HEK293T (cell line): ENCODE measurements around the gene DLG1.

Source experiments
- CTCF ChIA-PET: fragments of 350-600 bp; formaldehyde crosslinking; extraction: SDS; loops from one replicate; lab custom pipeline; 2021; ENCODE audit warnings: antibody characterized with exemption, inconsistent platforms; lab: Yijun Ruan, JAX
- POLR2A ChIA-PET: fragments of 350-600 bp; formaldehyde crosslinking; extraction: SDS; loops from one replicate; lab custom pipeline; 2020; ENCODE audit warnings: antibody characterized with exemption, inconsistent platforms; lab: Yijun Ruan, JAX
- DNase-seq: peaks from one replicate; pipeline ENCODE4 v3.0.0; 2012; ENCODE audit warnings: mixed read lengths; ENCODE audit errors: extremely low spot score
- ARNT ChIP-seq: fragments of 450-650 bp; IDR thresholded peaks from 2 replicates; pipeline ENCODE4 v1.6.1; 2017; ENCODE audit warnings: mild to moderate bottlenecking
- BHLHE40 ChIP-seq: fragments of 450-650 bp; IDR thresholded peaks from 2 replicates; pipeline ENCODE4 v1.6.1; 2016; ENCODE audit warnings: mild to moderate bottlenecking, moderate library complexity, borderline replicate concordance
- CTBP1 ChIP-seq: fragments of 450-650 bp; IDR thresholded peaks from 2 replicates; pipeline ENCODE4 v1.6.1; 2016; ENCODE audit warnings: borderline replicate concordance
- ELF4 ChIP-seq: fragments of 450-650 bp; IDR thresholded peaks from 2 replicates; pipeline ENCODE4 v1.6.1; 2017; ENCODE audit warnings: antibody characterized with exemption
- FOXA1 ChIP-seq: fragments of 450-650 bp; IDR thresholded peaks from 2 replicates; pipeline ENCODE4 v1.6.1; 2016; ENCODE audit warnings: mild to moderate bottlenecking
- FOXK2 ChIP-seq: fragments of 450-650 bp; IDR thresholded peaks from 2 replicates; pipeline ENCODE4 v1.6.1; 2016; ENCODE audit warnings: mild to moderate bottlenecking
- FOXM1 ChIP-seq: fragments of 450-650 bp; IDR thresholded peaks from 2 replicates; pipeline ENCODE4 v1.6.1; 2017; ENCODE audit warnings: mild to moderate bottlenecking, borderline replicate concordance
- HDGF ChIP-seq: fragments of 450-650 bp; IDR thresholded peaks from 2 replicates; pipeline ENCODE4 v1.6.1; 2017; ENCODE audit warnings: antibody characterized with exemption, borderline replicate concordance
- L3MBTL2 ChIP-seq: fragments of 450-650 bp; conservative IDR thresholded peaks from 2 replicates; pipeline ENCODE4 v1.6.1; 2016; ENCODE audit warnings: mild to moderate bottlenecking
- LEF1 ChIP-seq: fragments of 450-650 bp; IDR thresholded peaks from 2 replicates; pipeline ENCODE4 v1.6.1; 2017; ENCODE audit warnings: mild to moderate bottlenecking, borderline replicate concordance
- NFRKB ChIP-seq: fragments of 450-650 bp; IDR thresholded peaks from 2 replicates; pipeline ENCODE4 v1.6.1; 2016; ENCODE audit warnings: mild to moderate bottlenecking, moderate library complexity
- PKNOX1 ChIP-seq: fragments of 450-650 bp; IDR thresholded peaks from 2 replicates; pipeline ENCODE4 v1.6.1; 2016
- SP1 ChIP-seq: fragments of 450-650 bp; IDR thresholded peaks from 2 replicates; pipeline ENCODE4 v1.6.1; 2017
- SUZ12 ChIP-seq: fragments of 450-650 bp; IDR thresholded peaks from 2 replicates; pipeline ENCODE4 v1.6.1; 2016; ENCODE audit warnings: mild to moderate bottlenecking
- TARDBP ChIP-seq: fragments of 450-650 bp; IDR thresholded peaks from 2 replicates; pipeline ENCODE4 v1.6.1; 2016
- ZNF384 ChIP-seq: fragments of 450-650 bp; IDR thresholded peaks from 2 replicates; pipeline ENCODE4 v1.6.1; 2016

Gene DLG1

GRCh38 chr3:197014942-197015575 lies 283.4 kb downstream of the DLG1 start:
- CTCF ChIA-PET = no interaction called here
- DNase-seq = no peak
- no peak for TF ChIP-seq FOXA1
- TF ChIP-seq L3MBTL2 = no peak
- TF ChIP-seq ZNF384 = no peak
- TF ChIP-seq BHLHE40 = no peak
- TF ChIP-seq FOXK2 = no peak
- no peak for TF ChIP-seq NFRKB
- no peak for TF ChIP-seq FOXM1
- no peak for TF ChIP-seq HDGF
- no peak for TF ChIP-seq LEF1
- TF ChIP-seq SP1 = no peak
- POLR2A ChIA-PET = no interaction called here

- no peak for TF ChIP-seq BHLHE40
- no peak for TF ChIP-seq L3MBTL2
- TF ChIP-seq NFRKB = no peak
- TF ChIP-seq FOXA1 = no peak
- TF ChIP-seq ELF4 = no peak
- TF ChIP-seq ARNT = no peak
- no peak for TF ChIP-seq ZNF384
- TF ChIP-seq FOXK2 = no peak
- TF ChIP-seq LEF1 = no peak
- no peak for TF ChIP-seq SP1
- TF ChIP-seq HDGF = no peak
- TF ChIP-seq CTBP1 = no peak
- TF ChIP-seq SUZ12 = no peak
- no peak for TF ChIP-seq FOXM1
- ChIA-PET POLR2A (no interaction called here), CTCF (no interaction called here)
- DNase-seq = no peak
These were observed 284.4 kb downstream of the DLG1 start for GRCh38 chr3:197014024-197014423.

- no peak for DNase-seq
- POLR2A ChIA-PET = interaction anchor here (1.2 kb wide), 1 partner anchor 10 kb away, joined by 3 read pairs; no protein-coding TSS in a partner anchor
- CTCF ChIA-PET = no interaction called here
- no peak for TF ChIP-seq HDGF
- no peak for TF ChIP-seq BHLHE40
- TF ChIP-seq ARNT = no peak
- no peak for TF ChIP-seq ZNF384
- TF ChIP-seq FOXK2 = no peak
- TF ChIP-seq PKNOX1 = no peak
- no peak for TF ChIP-seq SUZ12
- TF ChIP-seq LEF1 = no peak
- no peak for TF ChIP-seq ELF4
- TF ChIP-seq NFRKB = no peak
- no peak for TF ChIP-seq TARDBP
- no peak for TF ChIP-seq L3MBTL2
- no peak for TF ChIP-seq CTBP1
- TF ChIP-seq FOXM1 = no peak
- TF ChIP-seq FOXA1 = no peak
These were observed 285.9 kb downstream of the DLG1 start for GRCh38 chr3:197012540-197012883.

GRCh38 chr3:197011780-197012539 lies 286.5 kb downstream of the DLG1 start:
- DNase-seq = no peak
- CTCF ChIA-PET = no interaction called here
- no peak for TF ChIP-seq BHLHE40
- TF ChIP-seq NFRKB = no peak
- no peak for TF ChIP-seq SUZ12
- no peak for TF ChIP-seq L3MBTL2
- TF ChIP-seq ZNF384 = no peak
- no peak for TF ChIP-seq PKNOX1
- POLR2A ChIA-PET = interaction anchor here (1.2 kb wide), 1 partner anchor 9 kb away, joined by 3 read pairs; no protein-coding TSS in a partner anchor

GRCh38 chr3:197010556-197011351 lies 287.7 kb downstream of the DLG1 start:
- TF ChIP-seq SUZ12 (no peak), LEF1 (no peak), BHLHE40 (no peak), NFRKB (no peak), L3MBTL2 (no peak), FOXA1 (no peak), HDGF (no peak), PKNOX1 (no peak), FOXM1 (no peak), CTBP1 (no peak)
- ChIA-PET POLR2A (no interaction called here), CTCF (no interaction called here)
- DNase-seq = no peak
